ENCODE results near the gene KSR2. TPM values are rescaled to one million over a fixed set of nuclear protein-coding genes. Genes with fewer than 3 reads are reported as not detected.

Gene KSR2
- total RNA-seq, 2 donors from 2014 or later = 0.05 TPM; not detected in 1

GRCh38 chr12:117501076-117501869 is 467.5 kb downstream of the KSR2 start:
- no peak for DNase-seq (ENCODE audit: low spot score)
- intact Hi-C loops (cut with DNase I) = no loop called here

- intact Hi-C loops (cut with DNase I) = no loop called here
- no peak for DNase-seq (ENCODE audit: low spot score)
Observed at GRCh38 chr12:117499759-117500485, 468.9 kb downstream of the KSR2 start.

- intact Hi-C loops (cut with DNase I) = no loop called here
- no peak for DNase-seq (ENCODE audit: low spot score)
Observed at GRCh38 chr12:117498880-117499279, 469.9 kb downstream of the KSR2 start.

DNA sequence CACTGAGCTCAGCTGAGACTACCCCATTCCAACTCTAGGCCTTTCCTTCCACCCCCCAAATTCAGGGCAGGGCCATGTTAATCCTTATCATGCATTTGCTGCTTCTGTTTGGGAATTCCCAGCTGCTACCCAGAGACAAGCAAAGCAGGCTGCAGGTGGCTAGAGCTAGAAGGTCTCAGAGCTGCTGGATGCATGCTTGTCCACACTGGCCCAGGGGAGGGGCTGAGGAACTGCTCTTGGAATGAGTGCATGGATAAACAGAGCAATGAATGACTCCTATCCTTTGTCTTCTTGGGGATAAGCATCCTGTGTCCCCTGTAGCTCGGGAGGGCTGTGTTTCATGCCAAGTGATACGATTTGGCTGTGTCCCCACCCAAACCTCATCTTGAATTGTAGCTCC is 470.5 kb downstream of the KSR2 start:
- intact Hi-C loops (cut with DNase I) = no loop called here
- DNase-seq (ENCODE audit: low spot score) = no peak

DNA sequence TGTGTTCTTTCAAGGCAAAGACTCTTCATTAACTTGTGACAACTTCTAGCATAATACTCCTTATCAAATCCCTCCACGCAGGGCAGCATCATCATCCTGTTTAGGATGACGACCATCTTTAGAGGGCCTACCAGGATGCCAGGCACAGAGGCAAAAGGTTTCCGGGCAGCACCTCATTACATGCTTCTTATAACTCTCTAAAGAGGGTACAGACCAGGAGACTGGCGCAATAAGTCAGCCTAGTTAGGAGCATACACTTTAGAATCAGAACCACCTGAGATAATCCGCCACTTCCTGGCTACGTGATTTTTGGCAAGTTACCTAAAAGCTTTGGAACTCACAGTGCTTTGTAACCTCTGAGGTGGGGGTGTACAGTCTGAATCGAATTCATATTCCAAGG is 471.4 kb downstream of the KSR2 start:
- no peak for DNase-seq (ENCODE audit: low spot score)
- intact Hi-C loops (cut with DNase I) = no loop called here

- no peak for DNase-seq (ENCODE audit: low spot score)
- intact Hi-C loops (cut with DNase I) = no loop called here
Observed at GRCh38 chr12:117494833-117495655, 473.7 kb downstream of the KSR2 start.

DNA sequence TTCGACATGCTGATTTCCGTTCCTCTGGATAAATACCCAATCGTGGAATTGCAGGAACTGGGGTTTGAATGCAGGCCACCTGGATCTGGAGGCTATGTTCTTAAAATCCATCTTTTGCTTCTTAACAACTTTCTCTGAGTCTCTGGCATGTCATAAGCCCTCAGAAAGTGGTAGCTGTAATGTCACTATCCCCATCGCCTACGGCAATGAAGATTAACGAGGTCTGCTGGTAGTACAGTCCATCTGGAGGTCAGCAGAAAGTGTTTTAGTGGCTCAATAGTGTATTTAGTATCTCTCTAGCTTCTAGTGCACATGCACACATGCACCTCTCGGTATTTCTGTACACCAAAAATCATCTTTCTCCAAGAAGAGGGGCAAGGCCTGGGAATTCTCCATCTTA is 477.1 kb downstream of the KSR2 start:
- DNase-seq (ENCODE audit: low spot score) = no peak
- intact Hi-C loops (cut with DNase I) = no loop called here

DNA sequence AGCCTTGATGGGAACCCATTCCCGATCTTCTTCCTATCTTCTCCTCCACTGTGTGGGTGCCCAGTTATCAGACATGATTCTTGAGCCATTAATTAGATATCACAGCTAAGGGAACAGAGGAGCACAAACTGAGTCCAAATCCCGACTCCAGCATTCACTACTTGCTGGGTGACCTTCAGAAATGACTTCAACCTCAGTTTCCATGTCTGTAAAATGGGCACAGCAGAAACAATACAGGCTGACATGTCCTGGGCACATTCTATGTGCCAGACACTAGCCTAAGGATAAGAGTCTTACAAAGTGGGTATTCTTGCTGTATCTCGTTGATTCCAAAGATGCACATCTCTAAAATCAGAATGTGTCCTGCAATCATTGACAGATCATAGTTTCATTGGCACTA is 478.7 kb downstream of the KSR2 start:
- no peak for DNase-seq (ENCODE audit: low spot score)
- intact Hi-C loops (cut with DNase I) = no loop called here

- intact Hi-C loops (cut with DNase I) = no loop called here
Observed at GRCh38 chr12:117489671-117490070, 479.1 kb downstream of the KSR2 start.

GRCh38 chr12:117486840-117487659 is 481.7 kb downstream of the KSR2 start:
- intact Hi-C loops (cut with DNase I) = no loop called here
- no peak for DNase-seq (ENCODE audit: low spot score)

More at GRCh38 chr12:117489671-117490070, 479.1 kb downstream of the KSR2 start:
- no peak for DNase-seq (ENCODE audit: low spot score)

- intact Hi-C loops (cut with DNase I) = no loop called here
- no peak for DNase-seq (ENCODE audit: low spot score)
Observed at GRCh38 chr12:117485984-117486839, 482.6 kb downstream of the KSR2 start.

DNA sequence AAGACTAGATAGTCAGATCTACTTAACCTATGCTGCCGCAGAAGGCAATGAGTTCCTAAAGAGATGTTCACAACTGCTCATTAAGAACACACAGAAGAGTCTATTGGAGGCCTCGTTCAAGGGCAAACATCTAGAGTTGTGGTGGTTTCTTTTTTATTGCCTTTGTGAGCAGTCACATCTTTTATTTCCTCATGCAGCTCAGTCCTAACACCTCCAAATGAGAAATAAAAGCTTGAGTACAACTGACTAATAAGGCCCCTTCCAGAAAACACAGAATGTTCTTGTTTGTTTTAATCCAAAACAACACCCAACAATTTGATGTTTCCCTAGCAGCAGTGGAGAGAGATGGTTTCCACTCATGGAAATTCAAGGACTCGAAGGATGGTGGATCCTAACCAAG is 483.9 kb downstream of the KSR2 start:
- intact Hi-C loops (cut with DNase I) = no loop called here
- no peak for DNase-seq (ENCODE audit: low spot score)

DNA sequence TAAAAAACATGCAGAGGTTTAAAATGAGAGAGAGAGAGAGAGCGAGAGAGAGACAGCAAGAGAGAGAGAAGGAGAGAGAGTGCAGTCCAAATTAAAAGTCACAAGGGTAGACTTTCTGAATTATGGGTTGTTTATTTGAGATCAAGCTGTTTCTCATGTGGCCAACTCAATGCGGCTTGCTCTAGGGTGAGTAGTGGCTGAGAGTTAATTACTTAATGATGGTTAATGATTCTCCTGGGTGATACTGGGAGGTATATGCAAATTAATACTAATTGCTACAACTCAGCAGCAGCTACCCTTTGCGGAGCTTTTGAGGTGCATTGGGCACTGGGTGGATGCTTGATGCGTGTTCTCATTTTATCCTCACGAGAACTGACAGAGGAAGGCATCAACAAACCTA is 485.3 kb downstream of the KSR2 start:
- intact Hi-C loops (cut with DNase I) = no loop called here
- DNase-seq (ENCODE audit: low spot score) = no peak

DNA sequence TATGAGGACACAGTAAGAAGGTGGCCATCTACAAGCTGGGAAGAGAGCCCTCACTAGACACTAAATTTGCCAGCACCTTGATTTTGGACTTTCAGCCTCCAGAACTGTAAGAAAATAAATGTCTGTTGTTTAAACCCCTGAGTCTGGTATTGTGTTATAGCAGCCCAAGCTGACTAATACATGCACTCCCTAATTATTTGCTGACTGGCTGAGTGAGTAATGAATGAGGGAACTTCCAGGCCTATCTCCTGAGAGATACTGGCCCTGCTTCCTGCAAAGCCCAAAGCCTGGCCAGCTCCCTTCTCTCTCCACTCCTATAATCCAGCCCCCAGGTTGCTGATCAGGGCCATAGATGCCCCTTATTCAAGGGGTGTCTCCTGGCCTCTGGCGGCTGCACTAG is 487.3 kb downstream of the KSR2 start:
- intact Hi-C loops (cut with DNase I) = no loop called here
- no peak for DNase-seq (ENCODE audit: low spot score)

DNA sequence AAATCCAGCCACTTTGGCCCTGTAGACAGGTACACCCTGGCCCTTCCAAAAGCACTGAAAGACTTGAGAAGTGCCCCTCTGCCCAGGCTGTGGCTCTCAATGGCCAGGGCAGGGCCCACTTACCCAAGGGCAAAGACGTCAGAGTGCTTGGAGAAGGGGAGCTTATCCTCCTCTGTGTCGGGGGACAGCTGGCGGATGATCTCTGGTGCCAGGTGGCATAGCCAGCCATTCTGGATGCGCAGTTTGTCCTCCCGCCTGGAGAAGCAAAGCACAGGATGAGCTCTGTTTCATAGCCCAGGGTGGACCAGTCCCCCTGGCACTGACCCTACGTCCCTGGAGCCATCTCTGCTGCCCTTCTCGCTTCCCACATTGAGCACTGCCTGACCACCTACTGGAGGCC is 492.4 kb downstream of the KSR2 start:
- intact Hi-C loops (cut with DNase I) = no loop called here
- peak; percentile 50 for DNase-seq (ENCODE audit: low spot score)

GRCh38 chr12:117473856-117474255 is 494.9 kb downstream of the KSR2 start:
- intact Hi-C loops (cut with DNase I) = no loop called here
- DNase-seq (ENCODE audit: low spot score) = peak; percentile 2

GRCh38 chr12:117472983-117473382 is 495.8 kb downstream of the KSR2 start:
- DNase-seq (ENCODE audit: low spot score) = peak; percentile 53

DNA sequence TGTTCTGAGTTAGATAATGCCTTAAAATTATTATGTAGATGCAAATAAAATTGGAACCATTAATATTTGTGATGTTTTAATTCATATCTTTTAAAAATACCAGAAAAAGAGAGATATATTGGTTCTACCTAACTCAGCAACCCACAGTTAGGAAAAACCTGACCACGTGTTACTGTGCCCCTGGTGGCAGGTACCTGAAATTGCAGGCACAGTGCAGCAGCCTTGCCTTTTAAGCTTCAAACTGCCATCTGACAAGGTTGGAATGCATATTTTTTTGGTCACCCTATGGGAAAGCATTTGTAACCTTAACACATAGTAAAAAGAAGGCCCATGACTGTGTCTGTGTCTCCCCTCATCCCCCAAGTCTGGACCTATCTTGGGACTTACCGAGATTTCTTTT is 498.0 kb downstream of the KSR2 start:
- intact Hi-C loops (cut with DNase I) = no loop called here
- no peak for DNase-seq (ENCODE audit: low spot score)

More at GRCh38 chr12:117472983-117473382, 495.8 kb downstream of the KSR2 start:
- intact Hi-C loops (cut with DNase I) = no loop called here
